Activated CD4-positive, alpha-beta T cell treated with anti-CD3 and anti-CD28 coated beads, Interleukin-2, Interleukin-6, amounts not matched to agents 100 ng/mL and 50 ng/mL, durations not matched to agents 16 hours and 8 hours (primary cell): Measurements from ENCODE around the gene CEACAM16.
A peak's percentile ranks its signal among the peaks of the same experiment; 100 is the strongest.
"Not testable (repeated sequence)": the region's sequence is repeated elsewhere in the genome, so short reads cannot be mapped to it uniquely, and the experiment has no call there.

Experiments used
- DNase-seq: peaks from one replicate; pipeline ENCODE4 v3.0.0-alpha.2; 2020

The CEACAM16 gene

DNA sequence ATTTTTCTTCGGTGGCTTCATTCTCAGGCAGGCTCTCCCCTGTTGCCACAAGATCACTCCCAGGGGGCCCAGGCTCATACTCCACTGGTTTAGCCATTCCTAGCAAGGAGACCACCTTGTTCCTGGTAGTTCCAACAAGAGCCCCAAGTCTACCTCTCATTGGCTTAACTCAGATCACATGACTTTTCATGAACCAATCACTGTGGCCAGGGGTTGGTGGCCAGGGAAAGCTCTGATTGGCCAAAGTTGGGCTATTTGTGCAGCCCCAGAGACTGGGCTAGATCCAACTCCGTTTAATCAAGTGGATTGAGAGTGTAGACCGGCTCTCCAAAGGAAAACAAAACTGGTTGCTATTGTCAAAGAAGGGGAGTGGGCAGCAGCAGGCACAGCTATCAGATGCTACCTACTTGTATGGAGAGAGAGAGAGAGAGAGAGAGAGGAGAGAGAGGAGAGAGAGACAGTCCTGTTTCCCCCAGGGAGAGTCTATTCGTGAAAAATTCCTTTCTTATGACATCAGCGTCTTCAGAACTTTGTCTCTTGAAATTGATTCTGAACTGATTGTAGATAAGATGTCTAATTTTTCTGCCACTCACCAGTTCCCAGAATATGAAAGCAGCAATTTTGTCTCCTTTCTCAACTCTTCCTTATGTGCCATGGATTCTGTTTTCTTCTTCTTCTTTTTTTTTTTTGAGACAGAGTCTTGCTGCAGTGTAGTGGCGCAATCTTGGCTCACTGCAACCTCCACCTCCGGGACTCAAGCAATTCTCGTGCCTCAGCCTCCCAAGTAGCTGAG is 21.7 kb upstream of the CEACAM16 start:
- no peak for DNase-seq

DNA sequence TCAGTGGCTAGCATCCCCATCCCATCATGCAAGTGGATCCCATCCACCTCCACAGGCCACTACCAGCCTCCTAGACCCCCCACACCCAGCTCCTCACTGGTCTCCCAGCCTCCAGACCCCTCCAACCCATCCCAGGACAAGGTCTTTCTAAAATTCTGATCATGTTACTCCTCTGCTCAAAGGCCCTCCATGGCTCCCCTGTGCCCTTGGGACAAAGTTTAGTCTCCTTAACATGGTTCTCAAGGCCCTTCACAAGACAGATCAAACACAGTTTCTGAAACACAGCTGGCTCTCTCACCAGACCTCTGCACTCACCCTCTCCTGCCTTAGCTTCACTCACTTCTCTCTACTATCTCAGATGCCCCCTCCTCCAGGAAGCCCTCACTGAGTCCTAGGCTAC is 18.4 kb upstream of the CEACAM16 start:
- no peak for DNase-seq

DNA sequence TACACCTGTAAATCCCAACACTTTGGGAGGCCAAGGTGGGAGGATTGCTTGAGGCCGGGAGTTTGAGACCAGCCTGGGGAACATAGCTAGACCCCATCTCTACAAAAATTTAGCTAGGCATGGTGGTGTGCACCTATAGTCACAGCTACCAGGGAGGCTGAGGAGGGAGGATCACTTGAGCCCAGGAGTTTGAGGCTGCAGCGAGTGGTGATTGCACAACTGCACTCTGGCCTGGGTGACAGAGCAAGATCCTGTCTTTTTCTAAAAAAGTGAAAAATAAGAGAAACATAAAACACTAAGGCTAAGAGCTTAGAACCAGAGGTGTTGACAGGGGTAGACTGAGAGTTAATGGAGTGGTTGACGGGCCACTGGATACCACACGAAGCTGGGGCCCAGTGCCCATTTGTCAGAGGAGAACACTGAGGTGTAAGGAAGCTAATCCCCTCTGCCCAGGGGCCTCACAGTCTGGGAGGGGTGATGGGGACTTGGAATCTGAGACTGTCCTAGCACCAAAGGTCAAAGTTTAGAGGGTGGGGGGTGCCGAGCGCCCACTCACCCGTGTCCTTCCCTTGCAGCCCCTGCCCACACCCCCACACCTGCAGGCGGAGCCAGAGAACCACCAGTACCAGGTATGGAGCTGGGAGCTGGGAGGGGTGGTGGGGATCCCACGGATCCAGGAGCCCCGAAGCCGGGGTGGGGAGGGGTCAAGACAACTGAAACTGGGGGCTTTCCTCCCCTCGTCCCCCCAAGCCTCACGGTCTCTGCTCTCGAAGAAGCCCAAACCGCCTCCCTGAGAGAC is 16.8 kb upstream of the CEACAM16 start:
- DNase-seq, result no peak

- DNase-seq, result no peak
These were observed 16.1 kb upstream of the CEACAM16 start for GRCh38 chr19:44682807-44683206.

- no peak for DNase-seq
These were observed 15.3 kb upstream of the CEACAM16 start for GRCh38 chr19:44683434-44684210.

DNA sequence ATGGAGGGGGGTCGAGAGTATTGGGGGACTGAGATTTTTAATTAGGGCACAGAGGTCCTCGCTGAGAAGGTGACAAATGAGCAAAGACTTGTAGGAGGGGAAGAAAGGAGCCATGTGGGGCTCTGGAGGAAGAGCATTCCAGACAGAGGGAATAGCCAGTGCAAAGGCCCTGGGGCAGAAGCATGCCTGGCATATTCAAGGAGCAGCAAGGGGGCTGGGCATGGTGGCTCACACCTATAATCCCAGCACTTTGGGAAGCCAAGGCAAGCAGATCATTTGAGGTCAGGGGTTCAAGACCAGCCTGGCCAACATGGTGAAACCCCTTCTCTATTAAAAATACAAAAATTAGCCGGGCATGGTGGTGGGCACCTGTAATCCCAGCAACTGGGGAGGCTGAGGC is 14.6 kb upstream of the CEACAM16 start:
- not testable (repeated sequence) for DNase-seq

- no peak for DNase-seq
These were observed 13.8 kb upstream of the CEACAM16 start for GRCh38 chr19:44684892-44685863.

- no peak for DNase-seq
These were observed 13.1 kb upstream of the CEACAM16 start for GRCh38 chr19:44685877-44686276.

DNA sequence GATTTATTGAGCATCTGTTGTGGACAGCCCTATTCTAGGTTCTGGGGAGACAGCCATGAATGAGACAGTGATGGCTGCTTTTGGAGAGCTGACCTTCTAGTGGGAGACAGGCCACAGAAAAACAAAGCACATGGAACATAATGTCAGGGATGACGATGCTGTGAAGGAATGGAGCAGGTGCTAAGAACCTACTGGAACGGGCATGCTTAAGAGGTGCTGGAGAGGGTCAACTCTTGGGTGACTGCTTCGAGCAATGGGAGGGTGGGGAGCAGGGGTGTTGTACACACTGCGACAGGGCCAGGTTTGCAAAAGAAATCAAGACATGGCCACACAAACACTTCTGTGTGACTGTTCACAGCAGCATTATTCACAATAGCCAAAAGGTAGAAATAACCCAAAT is 12.1 kb upstream of the CEACAM16 start:
- DNase-seq, result no peak

DNA sequence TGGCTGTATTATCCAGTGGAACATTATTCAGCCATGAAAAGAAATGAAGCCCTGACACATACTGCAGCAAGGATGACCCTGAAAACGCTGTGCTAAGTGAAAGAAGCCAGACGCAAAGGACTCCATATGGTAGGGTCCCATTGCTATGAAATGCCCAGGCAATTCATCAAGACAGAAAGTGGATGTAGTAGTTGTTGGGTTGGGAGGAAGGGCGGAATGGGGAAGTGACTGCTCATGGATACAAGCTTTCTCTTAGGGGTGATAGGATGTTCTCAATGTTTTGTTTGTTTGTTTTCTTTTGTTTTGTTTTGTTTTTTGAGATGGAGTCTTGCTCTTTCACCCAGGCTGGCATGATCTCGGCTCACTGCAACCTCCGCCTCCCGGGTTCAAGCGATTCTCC is 11.1 kb upstream of the CEACAM16 start:
- DNase-seq, result no peak

GRCh38 chr19:44689290-44690130 is 9.4 kb upstream of the CEACAM16 start:
- DNase-seq, result peak; percentile 83

- no peak for DNase-seq
These were observed 8.9 kb upstream of the CEACAM16 start for GRCh38 chr19:44690131-44690440.

DNA sequence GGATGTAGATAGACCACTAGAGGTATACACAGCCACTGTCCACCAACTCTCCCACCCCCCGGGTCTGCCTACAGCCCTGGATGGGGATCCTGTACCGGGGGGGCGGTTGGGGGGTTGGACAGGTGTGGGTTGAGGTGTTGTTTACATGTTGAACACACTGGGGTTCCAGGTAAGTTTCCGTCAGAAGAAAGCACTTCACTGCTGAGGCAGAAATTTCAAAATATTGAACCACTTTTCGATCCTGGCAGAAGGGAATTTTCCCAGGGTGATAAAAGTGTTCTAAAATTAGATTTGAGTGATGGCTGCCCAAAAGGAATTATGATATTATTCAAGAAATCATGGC is 6.6 kb upstream of the CEACAM16 start:
- DNase-seq, result no peak

- peak; percentile 37 for DNase-seq
These were observed 4.8 kb upstream of the CEACAM16 start for GRCh38 chr19:44694184-44694579.

DNA sequence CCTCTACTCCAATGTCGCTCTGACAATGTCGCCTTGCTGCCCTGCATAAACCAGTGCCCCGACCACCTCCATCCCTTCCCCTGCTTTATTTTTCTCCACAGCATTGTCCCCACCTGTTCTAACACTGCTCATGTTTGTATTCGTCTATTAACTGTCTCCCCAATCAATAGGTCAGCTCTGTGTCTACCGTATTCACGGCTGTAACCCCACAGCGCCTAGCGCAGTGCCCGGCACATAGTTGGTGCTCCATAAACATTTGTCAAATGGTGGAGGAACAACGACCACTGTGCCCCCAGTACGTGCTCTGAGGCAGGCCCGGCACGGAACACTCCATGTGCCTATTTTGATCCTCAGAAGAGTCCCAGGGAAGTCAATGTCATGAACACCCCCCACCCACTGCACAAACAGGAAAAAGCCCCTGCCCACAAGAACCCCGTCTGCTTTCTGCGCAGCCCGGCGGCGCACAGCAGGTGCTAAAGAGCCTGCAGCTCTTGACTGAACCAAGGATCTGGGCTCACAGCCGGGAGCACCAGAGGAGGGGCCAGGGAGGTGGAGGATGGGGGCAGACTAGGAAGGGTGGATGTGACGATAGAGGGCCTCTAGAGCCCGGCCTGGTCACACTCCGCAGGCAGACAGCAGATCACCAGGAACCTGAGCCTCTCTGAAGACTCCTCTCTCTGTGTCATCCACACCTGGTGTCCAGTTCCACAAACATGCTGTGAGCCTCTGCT is 1.8 kb upstream of the CEACAM16 start:
- DNase-seq, result no peak

GRCh38 chr19:44697670-44698034 is 1.3 kb upstream of the CEACAM16 start:
- DNase-seq, result no peak

DNA sequence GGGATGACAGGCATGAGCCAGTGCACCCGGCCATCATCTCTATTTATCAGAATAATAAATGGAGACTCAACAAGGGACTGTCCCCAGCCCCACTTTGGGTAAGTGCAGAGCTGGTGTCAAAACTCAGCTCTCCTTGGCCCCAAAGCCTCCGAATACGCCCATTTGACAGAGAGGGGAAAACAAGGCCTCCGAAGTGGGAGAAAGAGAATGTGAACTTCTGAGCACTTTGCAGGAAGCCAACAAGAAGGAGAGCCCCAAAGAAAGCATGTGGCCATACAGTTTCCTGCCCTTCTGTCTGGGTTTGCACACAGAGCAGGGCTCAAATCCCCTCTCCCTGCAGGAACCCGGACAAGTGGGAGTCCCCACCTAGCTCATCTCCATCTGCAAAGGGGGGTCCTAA is 1.6 kb downstream of the CEACAM16 start:
- DNase-seq, result no peak

DNA sequence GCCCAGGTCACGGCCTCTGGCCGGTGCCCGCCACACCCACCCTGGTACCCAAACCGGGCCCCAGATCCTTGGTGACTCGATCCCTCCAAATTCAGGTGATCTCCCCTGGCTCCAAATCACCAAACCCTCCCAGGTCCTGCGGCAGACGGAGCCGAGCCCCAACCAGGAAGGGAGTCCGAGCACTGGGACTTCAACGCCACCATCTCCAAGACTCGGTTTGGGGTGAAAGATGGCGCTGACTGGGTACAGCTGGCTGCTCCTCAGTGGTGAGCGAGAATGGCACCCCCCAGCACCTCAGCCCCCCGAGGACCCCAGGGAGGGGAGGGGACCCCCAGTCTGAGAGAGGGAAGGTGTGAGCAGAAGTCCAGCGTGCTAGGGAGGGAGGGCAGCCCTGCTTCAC is 2.3 kb downstream of the CEACAM16 start:
- DNase-seq, result no peak

DNA sequence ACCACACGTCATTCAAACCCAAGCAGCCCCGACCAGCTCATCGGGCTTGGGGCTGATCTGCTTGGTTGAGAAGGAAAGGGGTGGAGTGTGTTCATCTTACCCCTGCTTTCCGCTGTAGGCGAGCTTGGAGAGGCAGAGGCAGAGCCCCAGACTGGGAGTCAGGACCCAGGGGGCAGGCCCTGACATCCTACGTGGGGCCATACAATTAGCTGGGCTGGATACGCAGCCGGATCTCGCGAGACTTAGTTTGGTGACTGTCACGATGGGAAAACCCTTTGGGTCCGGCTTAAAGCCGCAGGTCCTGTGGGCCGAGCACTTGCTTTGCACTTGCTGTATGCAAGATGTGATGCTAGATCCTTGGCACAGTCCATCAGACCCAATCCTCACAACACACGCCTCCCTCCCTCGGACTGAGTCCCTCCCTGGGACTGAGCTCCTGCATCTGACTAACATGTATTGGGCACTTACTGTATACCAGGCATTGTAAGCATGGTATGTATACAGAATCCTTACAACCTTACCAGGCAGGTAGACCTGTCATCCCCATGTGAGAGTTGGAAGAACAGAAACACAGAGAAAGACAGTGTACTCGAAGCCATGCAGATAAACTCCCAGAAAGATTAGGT is 3.7 kb downstream of the CEACAM16 start:
- no peak for DNase-seq

- DNase-seq, result no peak
These were observed 4.6 kb downstream of the CEACAM16 start for GRCh38 chr19:44703336-44704078.
